ENCODE results near the gene ASB4. TPM values are rescaled to one million over a fixed set of nuclear protein-coding genes. Genes with fewer than 3 reads are reported as not detected.

The ASB4 gene
- total RNA-seq, 4 donors from 2014 or later: 1.4 to 27.3 (median 17.9) TPM

- TF ChIP-seq CTCF (IDR thresholded peaks at IDR 0.05 in 4 of 5, conservative IDR thresholded peaks at IDR 0.05 in 1 of 5): no peak
- no peak for TF ChIP-seq POLR2A (IDR thresholded peaks at IDR 0.05)
- ATAC-seq: no peak
- Histone ChIP-seq H3K9me3 (no peaks in the 10 kb centered on the region), H3K4me1 (no peaks in the 10 kb centered on the region), H3K4me3 (no peak overlapping the region), H3K36me3 (no peaks in the 10 kb centered on the region), H3K27ac (no peak overlapping the region), H3K27me3 (no peaks in the 10 kb centered on the region)
- intact Hi-C loops (cut with DNase I; ENCODE audit: low total_unique reads) (no loop called here), in situ Hi-C loops (cut with MboI; ENCODE audit: low sequenced_read_pairs in 4 of 4) (no loop called here)
- DNase-seq: no peak
Measured at GRCh38 chr7:95560674-95561073, 74.9 kb downstream of the ASB4 start.

- Histone ChIP-seq H3K27me3 (no peaks in the 10 kb centered on the region), H3K36me3 (no peaks in the 10 kb centered on the region), H3K9me3 (no peaks in the 10 kb centered on the region), H3K4me1 (no peaks in the 10 kb centered on the region), H3K4me3 (no peak overlapping the region), H3K27ac (no peak overlapping the region)
- no peak for DNase-seq
- in situ Hi-C loops (cut with MboI; ENCODE audit: low sequenced_read_pairs in 4 of 4): no loop called here
- TF ChIP-seq CTCF (IDR thresholded peaks at IDR 0.05 in 4 of 5, conservative IDR thresholded peaks at IDR 0.05 in 1 of 5) (no peak), POLR2A (IDR thresholded peaks at IDR 0.05) (no peak)
- intact Hi-C loops (cut with DNase I; ENCODE audit: low total_unique reads): no loop called here
- no peak for ATAC-seq
Measured at GRCh38 chr7:95569720-95570119, 84.0 kb downstream of the ASB4 start.

- no peak for ATAC-seq
- no peak for TF ChIP-seq POLR2A (IDR thresholded peaks at IDR 0.05)
- TF ChIP-seq CTCF (IDR thresholded peaks at IDR 0.05 in 4 of 5, conservative IDR thresholded peaks at IDR 0.05 in 1 of 5): no peak
- intact Hi-C loops (cut with DNase I; ENCODE audit: low total_unique reads): no loop called here
Measured at GRCh38 chr7:95577137-95577536, 91.4 kb downstream of the ASB4 start.

GRCh38 chr7:95578299-95578855 is 92.6 kb downstream of the ASB4 start:
- H3K4me1 ChIP-seq: no peaks in the 10 kb centered on the region
- DNase-seq: no peak
- H3K36me3 ChIP-seq: no peaks in the 10 kb centered on the region
- ATAC-seq: no peak
- no peaks in the 10 kb centered on the region for H3K9me3 ChIP-seq
- in situ Hi-C loops (cut with MboI; ENCODE audit: low sequenced_read_pairs in 4 of 4): no loop called here
- TF ChIP-seq POLR2A (IDR thresholded peaks at IDR 0.05) (no peak), CTCF (IDR thresholded peaks at IDR 0.05 in 4 of 5, conservative IDR thresholded peaks at IDR 0.05 in 1 of 5) (no peak)
- peak overlapping the region; percentile 10 to 60 (median 17) for H3K27ac ChIP-seq
- H3K27me3 ChIP-seq: no peaks in the 10 kb centered on the region
- intact Hi-C loops (cut with DNase I; ENCODE audit: low total_unique reads): loop anchor here (2.0 kb wide), 1 partner anchor 28 kb away; no protein-coding TSS in a partner anchor
- no peak overlapping the region for H3K4me3 ChIP-seq

More at GRCh38 chr7:95577137-95577536, 91.4 kb downstream of the ASB4 start:
- H3K27me3 ChIP-seq: no peaks in the 10 kb centered on the region
- no peaks in the 10 kb centered on the region for H3K36me3 ChIP-seq
- H3K9me3 ChIP-seq: no peaks in the 10 kb centered on the region
- no peak overlapping the region for H3K27ac ChIP-seq
- in situ Hi-C loops (cut with MboI; ENCODE audit: low sequenced_read_pairs in 4 of 4): no loop called here
- no peak overlapping the region for H3K4me3 ChIP-seq
- no peaks in the 10 kb centered on the region for H3K4me1 ChIP-seq
- DNase-seq: no peak

GRCh38 chr7:95579318-95579717 is 93.6 kb downstream of the ASB4 start:
- H3K9me3 ChIP-seq: no peaks in the 10 kb centered on the region
- no peaks in the 10 kb centered on the region for H3K4me1 ChIP-seq
- DNase-seq (no peak), ATAC-seq (no peak)
- in situ Hi-C loops (cut with MboI; ENCODE audit: low sequenced_read_pairs in 4 of 4): no loop called here
- TF ChIP-seq CTCF (IDR thresholded peaks at IDR 0.05 in 4 of 5, conservative IDR thresholded peaks at IDR 0.05 in 1 of 5) (no peak), POLR2A (IDR thresholded peaks at IDR 0.05) (no peak)
- no peaks in the 10 kb centered on the region for H3K27me3 ChIP-seq
- H3K36me3 ChIP-seq: peaks cover 0 to 6% of the 10 kb centered on the region in 2 donors
- intact Hi-C loops (cut with DNase I; ENCODE audit: low total_unique reads): loop anchor here (2.0 kb wide), 1 partner anchor 29 kb away; no protein-coding TSS in a partner anchor
- no peak overlapping the region for H3K4me3 ChIP-seq
- peak overlapping the region in 2 of 4 donors; percentile 23 to 60 for H3K27ac ChIP-seq
